GM18951 (cell line): ENCODE data around the gene ROCK2.

ENCODE experiments used
- POLR2A ChIP-seq: IDR thresholded peaks from 4 replicates; pipeline ENCODE4 v1.6.1; 2011; ENCODE audit warnings: mild to moderate bottlenecking; ENCODE audit not compliant: insufficient read length, insufficient read depth; ENCODE audit errors: extremely low read depth
- in situ Hi-C: fragments of 300-500 bp; cut with MboI; formaldehyde crosslinking; loops from one replicate; pipeline ENCODE4 v1.12.0; 2022; ENCODE audit warnings: low sequenced_read_pairs, mixed read lengths, inconsistent platforms; ENCODE audit not compliant: unreplicated experiment

ROCK2 gene

GRCh38 chr2:11325961-11326676, 18.3 kb downstream of the ROCK2 start:
- no peak for TF ChIP-seq POLR2A
- in situ Hi-C loops: no loop called here

DNA sequence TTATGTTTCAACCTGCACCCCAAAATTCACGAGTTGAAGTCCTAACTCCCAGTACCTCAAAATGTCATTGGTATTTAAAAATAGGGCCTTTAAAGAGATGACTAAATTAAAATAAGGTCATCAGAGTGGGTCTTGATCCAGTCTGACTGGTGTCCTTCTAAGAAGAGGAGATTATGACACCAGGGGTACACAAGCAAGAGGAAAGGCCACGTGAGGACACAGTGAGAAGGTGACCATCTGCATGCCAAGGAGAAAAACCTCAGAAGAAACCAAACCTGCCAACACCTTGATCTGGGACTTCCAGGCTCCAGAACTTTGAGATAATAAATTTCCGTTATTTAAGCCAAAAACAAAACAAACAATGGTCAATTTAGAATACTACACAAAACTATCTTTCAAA, 22.6 kb downstream of the ROCK2 start:
- TF ChIP-seq POLR2A: no peak
- in situ Hi-C loops: no loop called here

GRCh38 chr2:11320698-11321492, 23.5 kb downstream of the ROCK2 start:
- in situ Hi-C loops: no loop called here
- no peak for TF ChIP-seq POLR2A

DNA sequence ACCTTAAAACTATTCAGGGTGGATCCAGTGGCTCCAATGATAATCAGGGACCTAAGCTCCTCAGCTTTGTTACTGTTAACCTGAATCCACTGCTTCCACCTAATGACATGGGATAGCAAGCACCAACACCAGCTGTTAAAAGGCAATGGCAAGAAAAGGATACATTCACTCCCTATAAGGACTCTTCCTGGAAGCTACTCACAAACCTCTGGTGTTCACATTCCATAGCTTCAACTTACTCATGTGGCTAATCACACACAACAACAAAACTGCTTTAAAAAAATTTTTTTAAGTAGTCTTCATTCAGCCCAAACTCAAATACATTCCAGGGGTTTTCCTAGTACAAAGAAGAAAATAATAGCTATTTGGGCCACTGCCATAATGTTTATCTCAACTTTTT, 24.5 kb downstream of the ROCK2 start:
- no peak for TF ChIP-seq POLR2A
- in situ Hi-C loops: no loop called here

GRCh38 chr2:11315074-11315705, 29.2 kb downstream of the ROCK2 start:
- no peak for TF ChIP-seq POLR2A
- in situ Hi-C loops: no loop called here

DNA sequence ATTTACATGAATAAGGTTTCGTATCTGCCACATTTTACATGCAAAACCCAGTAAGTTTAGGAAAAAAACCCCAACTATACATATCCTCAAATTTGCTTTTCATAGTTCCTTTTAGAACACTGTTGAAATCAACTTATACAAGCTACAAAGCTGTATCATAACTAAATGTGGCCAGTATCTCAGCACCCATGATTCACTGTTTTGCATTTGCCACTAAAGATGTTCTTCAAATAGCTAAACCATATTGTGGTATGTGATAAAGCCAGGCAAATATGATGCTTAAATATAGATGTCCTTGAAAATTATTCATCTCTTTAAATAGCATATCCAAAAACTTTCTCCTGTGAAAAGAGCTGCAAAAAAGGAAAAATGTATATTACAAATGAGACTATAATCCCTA, 29.9 kb downstream of the ROCK2 start:
- no peak for TF ChIP-seq POLR2A
- in situ Hi-C loops: no loop called here

DNA sequence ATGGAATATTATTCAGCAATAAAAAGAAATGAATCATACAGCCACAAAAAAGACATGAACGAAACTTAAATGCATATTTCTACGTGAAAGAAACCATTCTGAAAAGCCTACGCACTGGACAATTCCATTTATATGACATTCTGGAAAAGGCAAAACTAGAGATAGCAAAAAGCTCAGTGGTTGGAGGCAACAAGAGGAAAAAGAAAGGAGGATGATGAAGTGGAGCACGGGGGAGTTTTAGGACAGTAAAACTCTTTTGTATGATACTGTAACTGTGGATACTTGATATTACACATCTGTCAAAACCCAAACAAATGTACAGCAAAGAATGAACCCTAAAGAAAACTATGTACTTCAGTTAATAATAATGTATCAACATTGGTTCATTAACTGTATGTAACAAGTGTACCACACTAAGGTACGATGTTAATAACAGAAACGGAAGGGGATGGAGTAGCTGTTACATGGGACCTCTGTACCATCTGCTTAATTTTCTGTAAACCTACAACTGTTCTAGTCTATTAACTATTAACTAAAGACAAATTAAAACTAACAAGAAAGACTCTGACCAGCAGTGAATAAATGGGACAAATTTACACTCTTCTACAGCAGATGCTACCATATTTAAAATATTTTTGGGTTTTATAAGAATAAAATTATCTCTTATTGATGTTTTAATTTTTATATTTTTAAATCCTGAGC, 31.5 kb downstream of the ROCK2 start:
- in situ Hi-C loops: no loop called here
- no peak for TF ChIP-seq POLR2A

DNA sequence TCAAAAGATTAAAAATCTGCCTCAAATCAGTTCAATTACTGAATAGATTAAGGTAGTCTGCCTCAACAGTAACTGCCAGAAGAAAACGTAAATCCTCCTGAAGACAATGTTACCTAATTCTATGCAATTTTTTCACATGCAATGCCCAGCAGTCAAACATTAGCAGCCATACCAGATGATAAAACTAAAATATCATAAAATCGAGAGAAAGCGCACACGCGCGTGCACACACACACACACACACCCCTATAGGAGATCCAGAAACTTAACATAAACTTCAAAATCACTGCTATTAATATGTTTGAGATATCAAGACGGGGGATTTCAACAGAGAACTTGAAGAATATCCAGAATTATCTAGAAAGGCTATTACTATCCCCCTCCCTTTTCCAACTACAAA, 32.9 kb downstream of the ROCK2 start:
- in situ Hi-C loops: no loop called here
- TF ChIP-seq POLR2A: no peak

DNA sequence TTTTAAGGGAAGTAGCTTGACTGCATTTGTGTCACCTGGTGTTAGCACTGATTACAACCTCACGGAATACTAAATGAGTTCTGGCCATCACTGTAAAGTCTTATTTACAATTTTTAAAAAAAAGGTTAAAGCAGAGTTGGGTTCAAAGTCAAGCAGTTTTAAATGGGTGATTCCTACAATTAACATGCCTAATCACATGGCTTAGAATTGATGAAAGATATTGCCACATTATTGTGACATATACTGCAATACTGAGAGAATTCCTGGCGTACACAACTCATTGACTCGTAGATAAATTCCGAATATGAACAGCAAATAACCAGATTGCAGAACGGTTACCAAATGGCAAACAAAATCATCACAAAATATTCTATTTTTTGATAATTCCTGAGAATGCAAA, 34.2 kb downstream of the ROCK2 start:
- in situ Hi-C loops: no loop called here
- TF ChIP-seq POLR2A: no peak

DNA sequence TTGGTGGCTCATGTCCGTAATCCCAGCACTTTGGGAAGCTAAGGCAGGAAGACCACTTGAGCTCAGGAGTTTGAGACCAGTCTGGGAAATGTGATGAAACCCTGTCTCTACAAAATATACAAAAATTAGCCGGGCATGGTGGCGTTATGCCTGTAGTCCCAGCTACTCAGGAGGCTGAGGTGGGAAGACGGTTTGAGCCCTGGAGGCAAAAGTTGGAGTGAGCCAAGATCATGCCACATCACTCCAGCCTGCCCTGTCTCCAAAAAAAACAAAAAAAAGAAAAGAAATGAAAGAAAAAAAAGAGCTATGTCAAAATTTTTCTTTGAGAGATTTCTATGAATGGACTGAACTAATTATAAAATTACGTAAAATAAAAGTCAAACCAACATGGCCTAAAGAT, 34.7 kb downstream of the ROCK2 start:
- no peak for TF ChIP-seq POLR2A
- in situ Hi-C loops: no loop called here

GRCh38 chr2:11307764-11308415, 36.5 kb downstream of the ROCK2 start:
- in situ Hi-C loops: no loop called here
- TF ChIP-seq POLR2A: no peak

- no peak for TF ChIP-seq POLR2A
- in situ Hi-C loops: no loop called here
Observed at GRCh38 chr2:11305958-11306357, 38.5 kb downstream of the ROCK2 start.

DNA sequence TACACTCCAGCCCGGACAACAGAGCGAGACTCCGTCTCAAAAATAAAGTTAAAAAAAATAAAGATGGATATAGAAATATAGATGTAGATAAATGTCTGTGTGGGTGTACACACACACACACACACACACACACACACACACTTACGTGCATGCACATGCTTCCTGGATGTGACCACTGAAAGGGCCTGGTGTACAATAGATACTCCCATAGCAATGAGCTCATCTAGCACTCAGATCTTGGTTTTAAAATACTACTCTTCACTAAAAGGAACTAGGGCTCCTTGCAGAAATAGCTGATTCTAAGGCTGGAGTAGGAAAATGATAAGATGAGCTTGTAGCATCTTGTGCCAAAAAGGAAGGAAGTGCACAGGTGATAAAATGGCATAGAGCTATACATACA, 39.1 kb downstream of the ROCK2 start:
- no peak for TF ChIP-seq POLR2A
- in situ Hi-C loops: no loop called here

DNA sequence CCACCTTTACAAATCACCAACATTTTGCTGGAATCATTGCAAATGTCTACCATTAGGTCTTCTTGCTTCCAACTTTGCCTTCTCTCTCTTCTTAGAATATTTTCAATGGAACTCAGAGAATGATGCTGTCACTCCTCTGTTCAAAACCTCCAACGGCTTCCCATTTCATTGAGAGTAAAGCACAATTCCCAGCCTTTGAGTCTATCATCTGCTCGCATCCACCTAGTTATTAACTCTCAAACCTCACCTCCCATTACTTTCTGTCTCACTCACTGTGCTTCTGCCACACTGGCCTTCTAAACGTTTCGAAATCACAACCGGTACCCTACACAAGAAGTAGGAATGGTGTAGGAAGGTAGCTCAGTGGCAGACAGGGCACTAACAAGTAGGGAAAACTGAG, 40.0 kb downstream of the ROCK2 start:
- in situ Hi-C loops: no loop called here
- no peak for TF ChIP-seq POLR2A
